ENCODE measurements around the gene EFHC2.

The EFHC2 gene

GRCh38 chrX:44143061-44143602 is 200.3 kb downstream of the EFHC2 start:
- DNase-seq = no peak

- DNase-seq = no peak
These were observed 213.3 kb downstream of the EFHC2 start for GRCh38 chrX:44130189-44130588.

GRCh38 chrX:44113337-44113736 is 230.1 kb downstream of the EFHC2 start:
- peak; percentile 6 for DNase-seq

GRCh38 chrX:44106864-44107263 is 236.6 kb downstream of the EFHC2 start:
- DNase-seq = no peak

- no peak for DNase-seq
These were observed 238.1 kb downstream of the EFHC2 start for GRCh38 chrX:44105228-44105913.

- DNase-seq = no peak
These were observed 238.8 kb downstream of the EFHC2 start for GRCh38 chrX:44104699-44105098.

- no peak for DNase-seq
These were observed 242.2 kb downstream of the EFHC2 start for GRCh38 chrX:44101281-44101680.

- DNase-seq = no peak
These were observed 244.1 kb downstream of the EFHC2 start for GRCh38 chrX:44099366-44099765.

Data from retina (tissue), 1 donor.